SK-N-MC (cell line): Measurements from ENCODE around the gene ZFAND3.

Experiments
- EZH2 ChIP-seq: fragments of 200-600 bp; sonication (generic); IDR thresholded peaks from one replicate; pipeline ENCODE4 v1.6.1; 2017; ENCODE audit warnings: antibody characterized with exemption
- POLR2AphosphoS5 ChIP-seq: IDR thresholded peaks from 2 replicates; pipeline ENCODE4 v1.6.1; 2012; ENCODE audit warnings: mild to moderate bottlenecking, low read depth, low read length, borderline replicate concordance

DNA sequence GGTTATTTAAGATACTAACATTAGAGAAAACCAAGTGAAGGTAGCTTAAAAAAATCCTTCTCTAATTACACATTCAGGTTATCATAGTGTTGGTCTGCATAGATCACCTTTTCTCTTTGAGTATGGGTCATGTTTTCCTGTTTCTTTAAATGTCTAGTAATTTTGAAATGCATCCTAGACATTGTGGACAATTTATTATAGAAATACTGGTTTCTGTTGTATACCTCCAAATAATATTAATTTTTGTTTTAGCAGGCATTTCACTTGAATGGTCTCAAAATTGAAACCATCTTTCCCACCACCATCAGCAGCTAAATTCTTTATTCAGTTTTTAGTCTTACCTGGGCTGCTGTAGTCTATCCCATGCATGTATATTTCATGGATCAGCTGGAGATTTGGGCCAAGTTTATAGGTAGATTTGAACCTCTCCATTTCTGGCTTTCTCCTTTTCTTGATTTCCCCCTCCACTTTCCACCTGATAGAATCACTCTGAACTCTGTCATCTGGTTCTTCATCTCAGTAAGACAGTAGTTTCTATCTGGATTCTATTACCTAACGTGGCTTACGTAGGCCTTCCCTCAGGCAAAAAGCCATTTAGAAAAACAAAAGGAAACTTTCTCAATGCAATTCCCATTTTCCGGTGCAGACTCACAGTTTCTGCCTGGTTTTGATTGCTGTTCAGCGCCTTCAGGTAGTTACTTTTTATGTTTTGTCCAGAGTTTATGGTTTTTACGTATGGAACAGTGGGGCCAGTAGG, 52.3 kb downstream of the ZFAND3 start:
- TF ChIP-seq POLR2AphosphoS5 = no peak
- TF ChIP-seq EZH2 = no peak
